HepG2 (cell line): Measurements from ENCODE around the gene CAPN2. TPM values are rescaled to one million over a fixed set of nuclear protein-coding genes. Genes with fewer than 3 reads are reported as not detected.

ENCODE experiments used
- ATAC-seq: fragments of 200-7000 bp; cut with Tn5 transposase; 3 replicates; pipeline ENCODE4 v1.9.1; 2020; ENCODE audit warnings: mild to moderate bottlenecking, moderate library complexity
- BruUV-seq: library from RNA; stranded (reverse); fragments of 400-500 nt; replicated peaks from 2 replicates; lab custom pipeline; 2021; lab: Mats Ljungman, UMichigan
- CTCF ChIA-PET: fragments of 300-600 bp; formaldehyde crosslinking; extraction: SDS; loops from one replicate; lab custom pipeline; 2021; ENCODE audit warnings: low total read pairs, inconsistent platforms, low intra/inter-chr PET ratio; lab: Yijun Ruan, JAX
- POLR2A ChIA-PET: fragments of 350-600 bp; sonication (Branson Sonifier 250); formaldehyde crosslinking; loops from one replicate; lab custom pipeline; 2020; ENCODE audit warnings: antibody characterized with exemption, inconsistent platforms; lab: Yijun Ruan, JAX
- DNase-seq: peaks from one replicate; pipeline ENCODE4 v3.0.0-alpha.2; 2015; ENCODE audit warnings: low spot score
- FAIRE-seq: peaks from 3 replicates; lab custom pipeline; 2011; peaks lifted over from hg19 to GRCh38; lab: Jason Lieb, UNC
- H2AFZ ChIP-seq: one replicate; pipeline ENCODE4 v1.6.1; 2011; ENCODE audit warnings: low read length, inconsistent platforms
- H3K27ac ChIP-seq: fragments of 300-600 bp; 3 replicates; pipeline ENCODE4 v1.8.0; 2011; ENCODE audit warnings: mixed run types, mild to moderate bottlenecking, mixed read lengths, low read length, inconsistent platforms; ENCODE audit not compliant: insufficient read depth; ENCODE audit errors: extremely low read length
- H3K27me3 ChIP-seq, 2 experiments: fragments of 200-600 bp in 1 of 2; 2 replicates in 1 of 2; 3 replicates in 1 of 2; pipeline versions ENCODE4 v1.6.0 to v1.8.0; 2011; ENCODE audit warnings: low read length in 2 of 2, mild to moderate bottlenecking in 2 of 2, moderate library complexity in 2 of 2, inconsistent platforms in 1 of 2; ENCODE audit not compliant: insufficient read depth in 2 of 2, control insufficient read depth in 1 of 2
- H3K36me3 ChIP-seq, 2 experiments: fragments of 200-600 bp in 1 of 2; replicated peaks in 1 of 2; 2 replicates in 1 of 2; 3 replicates in 1 of 2; pipeline versions ENCODE4 v1.5.1 to v1.8.0; 2011; ENCODE audit warnings: low read length in 2 of 2, inconsistent platforms in 1 of 2; ENCODE audit not compliant: insufficient read depth in 2 of 2, control insufficient read depth in 1 of 2
- H3K4me1 ChIP-seq: 2 replicates; pipeline ENCODE4 v1.5.1; 2012; ENCODE audit warnings: low read length, inconsistent platforms; ENCODE audit not compliant: insufficient read depth
- H3K4me2 ChIP-seq: 2 replicates; pipeline ENCODE4 v1.6.0; 2011; ENCODE audit warnings: low read depth, low read length, inconsistent platforms
- H3K4me3 ChIP-seq, 3 experiments: fragments of 200-600 bp in 1 of 3; sonication (generic), shearing (Covaris generic) in 1 of 3; replicated peaks in 1 of 3; 2 replicates each; pipeline ENCODE4 v1.5.1; 2011 to 2016; ENCODE audit warnings: low read length in 3 of 3, inconsistent platforms in 2 of 3, low read depth in 2 of 3, mild to moderate bottlenecking in 2 of 3, control low read depth in 1 of 3, mixed read lengths in 1 of 3; ENCODE audit not compliant: insufficient read depth in 1 of 3
- H3K79me2 ChIP-seq: one replicate; pipeline ENCODE4 v1.6.1; 2011; ENCODE audit warnings: low read length, inconsistent platforms; ENCODE audit not compliant: insufficient read depth
- H3K9ac ChIP-seq: 2 replicates; pipeline ENCODE4 v1.6.0; 2011; ENCODE audit warnings: mild to moderate bottlenecking, low read depth, low read length, inconsistent platforms; ENCODE audit not compliant: insufficient read depth
- H3K9me3 ChIP-seq: 2 replicates; pipeline ENCODE4 v1.5.1; 2012; ENCODE audit warnings: mild to moderate bottlenecking, low read length
- H4K20me1 ChIP-seq: 2 replicates; pipeline ENCODE4 v1.6.0; 2011; ENCODE audit warnings: inconsistent platforms, mild to moderate bottlenecking, low read length, moderate library complexity; ENCODE audit not compliant: insufficient read depth
- ATRX ChIP-seq: sonication (generic); formaldehyde crosslinking; IDR thresholded peaks from 2 replicates; pipeline ENCODE4 v1.4.0; 2020; ENCODE audit warnings: missing genetic modification reagents, borderline replicate concordance
- CBX2 ChIP-seq, 2 experiments: fragments of 200-600 bp in 1 of 2; sonication (generic); formaldehyde crosslinking in 1 of 2; IDR thresholded peaks; 2 replicates each; pipeline versions ENCODE4 v1.7.0 to v1.8.1; 2018 to 2022; ENCODE audit warnings: low read depth in 2 of 2, low read length in 1 of 2, mild to moderate bottlenecking in 1 of 2, missing genetic modification reagents in 1 of 2
- CEBPB ChIP-seq: IDR thresholded peaks from 2 replicates; pipeline ENCODE4 v1.6.1; 2011; ENCODE audit warnings: low read depth, low read length, improper control_type of control experiment, borderline replicate concordance
- CEBPG ChIP-seq: IDR thresholded peaks from 2 replicates; pipeline ENCODE4 v1.6.1; 2016
- EP300 ChIP-seq, 3 experiments: sonication (generic) in 1 of 3; formaldehyde crosslinking in 1 of 3; IDR thresholded peaks; 2 replicates each; pipeline versions ENCODE4 v1.5.1 to v1.6.1; 2011 to 2020; ENCODE audit warnings: low read depth in 2 of 3, low read length in 2 of 3, borderline replicate concordance in 1 of 3, improper control_type of control experiment in 1 of 3, mild to moderate bottlenecking in 1 of 3, missing genetic modification reagents in 1 of 3, moderate library complexity in 1 of 3
- FOSL2 ChIP-seq: sonication (generic); formaldehyde crosslinking; IDR thresholded peaks from 2 replicates; pipeline ENCODE4 v1.4.0; 2020; ENCODE audit warnings: missing genetic modification reagents
- FOXA1 ChIP-seq, 2 experiments: fragments of 450-650 bp in 1 of 2; sonication (generic) in 1 of 2; formaldehyde crosslinking in 1 of 2; IDR thresholded peaks; 2 replicates each; pipeline versions ENCODE4 v1.4.0 to v1.6.1; 2016 to 2020; ENCODE audit warnings: missing genetic modification reagents in 1 of 2
- FOXA3 ChIP-seq: IDR thresholded peaks from 2 replicates; pipeline ENCODE4 v1.6.1; 2016; ENCODE audit warnings: missing genetic modification reagents, missing compliant biosample characterization
- FOXP1 ChIP-seq, 2 experiments: fragments of 450-650 bp in 1 of 2; IDR thresholded peaks; 2 replicates each; pipeline ENCODE4 v1.6.1; 2017 to 2018; ENCODE audit warnings: antibody characterized with exemption in 1 of 2
- GATAD2A ChIP-seq: IDR thresholded peaks from 2 replicates; pipeline ENCODE4 v1.6.1; 2016
- KLF16 ChIP-seq, 2 experiments: sonication (generic) in 1 of 2; formaldehyde crosslinking in 1 of 2; IDR thresholded peaks; 2 replicates each; pipeline versions ENCODE4 v1.6.1 to v1.8.0; 2016 to 2023; ENCODE audit warnings: missing genetic modification reagents in 2 of 2, missing compliant biosample characterization in 1 of 2
- SAP130 ChIP-seq: IDR thresholded peaks from 2 replicates; pipeline ENCODE4 v1.6.1; 2016; ENCODE audit warnings: low read depth
- TEAD3 ChIP-seq: optimal IDR thresholded peaks from 2 replicates; pipeline ENCODE3; 2016; ENCODE audit warnings: borderline replicate concordance
- TOE1 ChIP-seq: sonication (generic); formaldehyde crosslinking; IDR thresholded peaks from 2 replicates; pipeline ENCODE4 v1.4.0; 2020; ENCODE audit warnings: mild to moderate bottlenecking, missing genetic modification reagents
- ZNF143 ChIP-seq: sonication (generic); formaldehyde crosslinking; IDR thresholded peaks from 2 replicates; pipeline ENCODE4 v1.4.0; 2020; ENCODE audit warnings: missing genetic modification reagents
- ZNF180 ChIP-seq: sonication (generic); formaldehyde crosslinking; IDR thresholded peaks from 2 replicates; pipeline ENCODE4 v1.4.0; 2020; ENCODE audit warnings: low read depth, missing genetic modification reagents, borderline replicate concordance
- ZNF891 ChIP-seq: sonication (generic); formaldehyde crosslinking; IDR thresholded peaks from 2 replicates; pipeline ENCODE4 v1.5.0; 2020; ENCODE audit warnings: mild to moderate bottlenecking, missing genetic modification reagents
- WGBS: methylation state at CpG from one replicate; pipeline ENCODE4 v1.1.6; 2017; ENCODE audit warnings: low lambda C conversion rate; 5-methylcytosine and 5-hydroxymethylcytosine counted together
- in situ Hi-C: cut with HindIII; loops from 2 replicates; pipeline ENCODE4 v1.10.0; 2017; ENCODE audit warnings: low pct_unique_long_range_greater_than_20kb; ENCODE audit not compliant: extremely low pct_ligation_motif_present
- intact Hi-C: fragments of 100-400 bp; cut with micrococcal nuclease; formaldehyde crosslinking; loops from one replicate; pipeline ENCODE4 v1.10.0; 2022; ENCODE audit not compliant: unreplicated experiment
- polyA plus RNA-seq, 8 experiments: library from polyadenylated mRNA; depleted of rRNA in 3 of 8; stranded (reverse) in 7 of 8; unstranded in 1 of 8; fragments of >200 nt; fragmentation: Illumina TruSeq in 4 of 8; extraction: Trizol in 4 of 8; gene quantifications; 2 replicates each; pipeline versions ENCODE4 v1.2.1 to v1.2.3, GENCODE V29; 2011 to 2016; ENCODE audit warnings: low read depth in 4 of 8, missing spikeins in 1 of 8, mixed read lengths in 1 of 8; ENCODE audit not compliant: insufficient read depth in 1 of 8
- total RNA-seq, 5 experiments: library from RNA; depleted of rRNA; stranded (reverse); fragments of >200 nt; fragmentation: Illumina TruSeq; extraction: Trizol; gene quantifications; 2 replicates each; pipeline ENCODE4 v1.2.3, GENCODE V29; 2016; ENCODE audit warnings: low read depth in 1 of 5
- TF ChIP-seq, protein P1 (sequence below): IDR thresholded peaks from 2 replicates; pipeline ENCODE4 v1.4.0; 2020; ENCODE audit warnings: mild to moderate bottlenecking, missing genetic modification reagents

Gene CAPN2
- total and polyA plus RNA-seq, 2 of the 13 experiments (the other 11 are each of a cell fraction or from before 2014, with no cell fraction given): 6.2 to 7.4 TPM

DNA sequence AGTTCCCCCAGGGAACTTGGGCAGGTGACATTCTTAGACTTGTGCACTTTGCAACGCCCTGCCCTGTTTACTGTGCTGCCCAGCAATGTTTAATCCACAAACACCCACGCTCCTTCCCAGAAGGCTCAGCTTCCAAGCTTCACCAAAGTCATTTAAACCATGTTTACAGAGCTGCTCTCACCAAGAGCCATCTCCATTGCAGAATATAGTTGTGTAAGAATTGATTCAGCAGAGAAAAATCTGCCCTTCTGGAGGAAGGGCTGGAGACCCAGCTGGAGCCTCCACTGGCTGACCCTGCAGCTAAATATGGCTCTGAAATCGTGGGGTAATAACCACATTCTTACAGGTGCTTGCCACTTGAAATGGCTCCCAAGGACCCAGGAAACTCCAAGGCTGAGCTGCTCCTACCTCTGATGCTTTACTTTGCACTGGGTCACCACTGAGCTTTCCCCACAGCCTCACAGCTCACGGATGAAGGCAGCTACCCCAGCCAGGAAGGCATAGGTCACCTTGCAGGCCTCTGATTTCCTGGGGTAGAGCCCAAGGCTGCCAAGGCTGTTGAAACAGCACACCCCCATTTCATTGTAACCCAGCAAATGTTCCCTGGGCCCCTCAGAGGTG, 8.7 kb downstream of the CAPN2 start:
- ATAC-seq: peak; percentile 56

More for the DNA sequence above, 8.7 kb downstream of the CAPN2 start:
- no peaks in the 10 kb centered on the region for H3K9me3 ChIP-seq
- FAIRE-seq (peak; percentile 23), DNase-seq (no peak)
- H2AFZ ChIP-seq: no peak overlapping the region
- in situ Hi-C loops (no loop called here), intact Hi-C loops (no loop called here)
- BruUV-seq: no TSS peak
- peaks cover 31% of the 10 kb centered on the region for H3K4me1 ChIP-seq
- H3K4me3 ChIP-seq: no peak overlapping the region
- POLR2A ChIA-PET: interaction anchor here (1.7 to 2.1 kb wide), 2 partner anchors 13 to 125 kb away, joined by 4 to 9 read pairs; partner anchors contain the start of gene TP53BP2
- CTCF ChIA-PET: no interaction called here
- WGBS: 3% methylated on average over 2 of the region's 4 CpGs
- peaks cover 2 to 16% of the 10 kb centered on the region in 2 experiments; a peak in 3 of 5 replicates for H3K27me3 ChIP-seq
- no peak overlapping the region for H3K27ac ChIP-seq
- no peak for TF ChIP-seq CBX2 (IDR thresholded peaks at IDR 0.05; ENCODE audit: low read depth, low read length)
- TF ChIP-seq CBX2 (CRISPR knock-in tag; IDR thresholded peaks at IDR 0.05; ENCODE audit: low read depth): no peak
- TF ChIP-seq ZNF180 (CRISPR knock-in tag): no peak
- TF ChIP-seq CEBPB: peak; percentile 65; the same call in 1 of the 2 replicates
- no peak for TF ChIP-seq FOXA1 (IDR thresholded peaks at IDR 0.05)
- TF ChIP-seq FOXA1 (CRISPR knock-in tag; IDR thresholded peaks at IDR 0.05): peak; percentile 82
- peak; percentile 53; the same call in 1 of the 2 replicates for TF ChIP-seq CEBPG (CRISPR knock-in tag)
- peak; percentile 39; the same call in 1 of the 2 replicates for TF ChIP-seq ZNF143 (CRISPR knock-in tag)
- no peak for TF ChIP-seq EP300 (IDR thresholded peaks at IDR 0.05; ENCODE audit: low read depth in 2 of 2, low read length in 2 of 2)
- 0 out of 2 replicates have a peak, but pooled peaks have one; percentile 33 for TF ChIP-seq EP300 (CRISPR knock-in tag; IDR thresholded peaks at IDR 0.05; ENCODE audit: borderline replicate concordance)
- TF ChIP-seq, protein P1, sequence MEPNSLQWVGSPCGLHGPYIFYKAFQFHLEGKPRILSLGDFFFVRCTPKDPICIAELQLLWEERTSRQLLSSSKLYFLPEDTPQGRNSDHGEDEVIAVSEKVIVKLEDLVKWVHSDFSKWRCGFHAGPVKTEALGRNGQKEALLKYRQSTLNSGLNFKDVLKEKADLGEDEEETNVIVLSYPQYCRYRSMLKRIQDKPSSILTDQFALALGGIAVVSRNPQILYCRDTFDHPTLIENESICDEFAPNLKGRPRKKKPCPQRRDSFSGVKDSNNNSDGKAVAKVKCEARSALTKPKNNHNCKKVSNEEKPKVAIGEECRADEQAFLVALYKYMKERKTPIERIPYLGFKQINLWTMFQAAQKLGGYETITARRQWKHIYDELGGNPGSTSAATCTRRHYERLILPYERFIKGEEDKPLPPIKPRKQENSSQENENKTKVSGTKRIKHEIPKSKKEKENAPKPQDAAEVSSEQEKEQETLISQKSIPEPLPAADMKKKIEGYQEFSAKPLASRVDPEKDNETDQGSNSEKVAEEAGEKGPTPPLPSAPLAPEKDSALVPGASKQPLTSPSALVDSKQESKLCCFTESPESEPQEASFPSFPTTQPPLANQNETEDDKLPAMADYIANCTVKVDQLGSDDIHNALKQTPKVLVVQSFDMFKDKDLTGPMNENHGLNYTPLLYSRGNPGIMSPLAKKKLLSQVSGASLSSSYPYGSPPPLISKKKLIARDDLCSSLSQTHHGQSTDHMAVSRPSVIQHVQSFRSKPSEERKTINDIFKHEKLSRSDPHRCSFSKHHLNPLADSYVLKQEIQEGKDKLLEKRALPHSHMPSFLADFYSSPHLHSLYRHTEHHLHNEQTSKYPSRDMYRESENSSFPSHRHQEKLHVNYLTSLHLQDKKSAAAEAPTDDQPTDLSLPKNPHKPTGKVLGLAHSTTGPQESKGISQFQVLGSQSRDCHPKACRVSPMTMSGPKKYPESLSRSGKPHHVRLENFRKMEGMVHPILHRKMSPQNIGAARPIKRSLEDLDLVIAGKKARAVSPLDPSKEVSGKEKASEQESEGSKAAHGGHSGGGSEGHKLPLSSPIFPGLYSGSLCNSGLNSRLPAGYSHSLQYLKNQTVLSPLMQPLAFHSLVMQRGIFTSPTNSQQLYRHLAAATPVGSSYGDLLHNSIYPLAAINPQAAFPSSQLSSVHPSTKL (CRISPR knock-in tag): peak; percentile 44
- TF ChIP-seq FOXP1 (IDR thresholded peaks at IDR 0.05): no peak
- TF ChIP-seq FOXP1 (CRISPR knock-in tag; IDR thresholded peaks at IDR 0.05): peak; percentile 42; the same call in 1 of the 2 replicates
- no peak for TF ChIP-seq ATRX (CRISPR knock-in tag)
- TF ChIP-seq SAP130 (CRISPR knock-in tag): peak; percentile 28; the same call in 1 of the 2 replicates
- TF ChIP-seq FOXA3 (CRISPR knock-in tag): peak; percentile 84
- peak; percentile 88 for TF ChIP-seq FOSL2 (CRISPR knock-in tag)
- peak; percentile 8 for TF ChIP-seq TEAD3 (CRISPR knock-in tag)
- TF ChIP-seq TOE1 (CRISPR knock-in tag): no peak
- TF ChIP-seq KLF16 (CRISPR knock-in tag; IDR thresholded peaks at IDR 0.05): 0 out of 4 replicates have a peak, but pooled peaks of 1 of the 2 experiments have one; percentile 24
- TF ChIP-seq GATAD2A (CRISPR knock-in tag): peak; percentile 61
- no peak for TF ChIP-seq ZNF891
- no peak overlapping the region for H3K9ac ChIP-seq
- H3K4me2 ChIP-seq: peak overlapping the region; percentile 40; the same call in 1 of the 2 replicates
- 0 out of 2 replicates have a peak, but pooled peaks cover 2% of the 10 kb centered on the region for H4K20me1 ChIP-seq
- no peaks in the 10 kb centered on the region; a peak in 1 of 5 replicates for H3K36me3 ChIP-seq
- no peaks in the 10 kb centered on the region for H3K79me2 ChIP-seq
